Subcutaneous adipose tissue (tissue), 4 donors: Measurements from ENCODE around the gene RCBTB2. TPM values are rescaled to one million over a fixed set of nuclear protein-coding genes. Genes with fewer than 3 reads are reported as not detected.

Source experiments
- total RNA-seq, 4 donors: library from RNA; depleted of rRNA; stranded (reverse); fragments of >200 nt; gene quantifications; one replicate each; pipeline ENCODE4 v1.1.0, GENCODE V29; 2016
- TF ChIP-seq, protein P1 (sequence below): fragments of 450-650 bp; IDR thresholded peaks from one replicate; pipeline ENCODE4 v1.5.1; 2016; ENCODE audit warnings: low read depth, mild to moderate bottlenecking, control low read depth, antibody characterized with exemption, moderate library complexity

The RCBTB2 gene
- total RNA-seq, 4 donors from 2014 or later = 10.9 to 21.1 (median 16.4) TPM

GRCh38 chr13:48500652-48501197, 32.2 kb downstream of the RCBTB2 start:
- TF ChIP-seq, protein P1, sequence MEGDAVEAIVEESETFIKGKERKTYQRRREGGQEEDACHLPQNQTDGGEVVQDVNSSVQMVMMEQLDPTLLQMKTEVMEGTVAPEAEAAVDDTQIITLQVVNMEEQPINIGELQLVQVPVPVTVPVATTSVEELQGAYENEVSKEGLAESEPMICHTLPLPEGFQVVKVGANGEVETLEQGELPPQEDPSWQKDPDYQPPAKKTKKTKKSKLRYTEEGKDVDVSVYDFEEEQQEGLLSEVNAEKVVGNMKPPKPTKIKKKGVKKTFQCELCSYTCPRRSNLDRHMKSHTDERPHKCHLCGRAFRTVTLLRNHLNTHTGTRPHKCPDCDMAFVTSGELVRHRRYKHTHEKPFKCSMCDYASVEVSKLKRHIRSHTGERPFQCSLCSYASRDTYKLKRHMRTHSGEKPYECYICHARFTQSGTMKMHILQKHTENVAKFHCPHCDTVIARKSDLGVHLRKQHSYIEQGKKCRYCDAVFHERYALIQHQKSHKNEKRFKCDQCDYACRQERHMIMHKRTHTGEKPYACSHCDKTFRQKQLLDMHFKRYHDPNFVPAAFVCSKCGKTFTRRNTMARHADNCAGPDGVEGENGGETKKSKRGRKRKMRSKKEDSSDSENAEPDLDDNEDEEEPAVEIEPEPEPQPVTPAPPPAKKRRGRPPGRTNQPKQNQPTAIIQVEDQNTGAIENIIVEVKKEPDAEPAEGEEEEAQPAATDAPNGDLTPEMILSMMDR = no peak

DNA sequence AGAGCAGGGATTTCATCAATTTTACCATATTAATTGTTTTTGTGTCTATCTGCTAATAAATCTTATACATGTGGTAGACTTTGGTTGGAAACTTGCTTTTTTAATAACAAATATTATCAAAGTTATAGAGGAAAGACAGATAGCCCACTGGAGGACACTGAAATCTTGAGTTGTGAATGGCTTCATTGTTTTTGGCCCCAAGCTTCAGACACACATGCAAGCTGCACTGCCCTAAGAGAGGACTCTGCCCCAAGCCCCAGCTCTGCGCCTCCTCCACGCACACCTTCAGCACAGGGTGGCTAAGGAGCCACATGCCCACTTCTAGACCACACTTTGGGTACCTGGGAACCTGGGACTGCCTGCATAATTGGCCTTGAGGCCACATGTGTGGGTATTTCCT, 35.2 kb downstream of the RCBTB2 start:
- TF ChIP-seq, protein P1 = no peak

- TF ChIP-seq, protein P1 = no peak
Measured at GRCh38 chr13:48496271-48497161, 36.4 kb downstream of the RCBTB2 start.

DNA sequence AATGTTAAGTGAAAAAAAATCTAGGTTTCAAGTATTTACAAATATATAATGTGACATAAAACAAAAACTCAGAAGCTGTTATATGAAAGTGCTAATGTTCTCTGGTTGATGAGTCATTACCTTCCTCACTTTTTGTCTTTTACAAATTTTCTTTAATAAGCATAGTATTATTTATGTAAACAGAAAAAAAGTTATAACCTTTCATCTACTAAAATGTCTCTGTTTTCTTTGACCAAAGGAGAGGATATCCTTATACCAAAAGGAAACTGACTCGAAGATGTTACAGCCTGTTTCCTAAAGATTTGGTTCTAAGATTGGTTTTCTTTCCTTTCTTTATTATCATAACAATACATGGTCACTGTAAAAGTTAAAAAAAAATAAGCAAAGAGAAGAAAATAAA, 38.0 kb downstream of the RCBTB2 start:
- TF ChIP-seq, protein P1 = no peak

DNA sequence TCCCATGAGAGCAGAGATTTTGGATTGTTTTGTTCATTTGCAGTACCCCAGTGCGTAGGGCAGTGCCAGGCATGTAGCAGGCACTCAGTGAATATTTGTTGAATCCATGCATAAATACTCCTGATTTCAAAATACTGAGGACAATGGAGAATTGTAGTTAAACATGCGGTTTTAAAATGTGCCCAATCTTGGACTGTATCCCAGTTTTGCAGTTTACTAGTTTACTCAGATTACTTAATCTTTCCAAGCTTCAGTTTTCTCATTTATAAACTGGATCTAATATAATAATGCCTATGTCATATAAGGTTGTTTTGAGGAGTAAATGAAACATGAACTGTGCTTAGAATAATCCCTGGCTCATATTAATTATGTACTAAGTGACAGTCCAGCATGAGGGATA, 39.0 kb downstream of the RCBTB2 start:
- TF ChIP-seq, protein P1 = no peak

GRCh38 chr13:48493066-48493765, 39.7 kb downstream of the RCBTB2 start:
- TF ChIP-seq, protein P1 = no peak
